GM12872 (cell line): ENCODE measurements around the gene ZNF689.
A peak's percentile ranks its signal among the peaks of the same experiment; 100 is the strongest.

Experiments used
- TF ChIP-seq, protein P1 (sequence below): IDR thresholded peaks from 3 replicates; pipeline ENCODE4 v1.5.1; 2011; ENCODE audit warnings: low read depth, mild to moderate bottlenecking, low read length, moderate library complexity; ENCODE audit not compliant: insufficient read depth

The ZNF689 gene

DNA sequence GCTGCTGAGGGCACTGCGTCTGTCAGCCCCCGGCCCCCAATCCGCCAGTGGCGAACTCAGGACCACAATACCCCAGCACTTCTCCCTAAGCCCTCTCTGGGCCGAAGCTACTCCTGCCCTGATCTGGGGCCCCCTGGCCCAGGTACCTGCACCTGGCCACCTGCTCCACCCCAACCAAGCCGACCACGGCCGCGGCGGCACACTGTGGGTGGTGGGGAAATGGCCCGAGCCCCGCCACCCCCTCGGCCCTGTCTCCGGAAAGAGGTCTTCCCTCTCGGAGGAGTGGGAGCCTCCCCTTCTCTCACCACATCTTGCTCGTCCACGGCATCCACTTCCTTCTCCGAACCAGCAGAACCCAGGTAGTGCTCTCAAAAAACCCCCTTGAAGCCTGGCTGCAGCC, 44.7 kb upstream of the ZNF689 start:
- TF ChIP-seq, protein P1, sequence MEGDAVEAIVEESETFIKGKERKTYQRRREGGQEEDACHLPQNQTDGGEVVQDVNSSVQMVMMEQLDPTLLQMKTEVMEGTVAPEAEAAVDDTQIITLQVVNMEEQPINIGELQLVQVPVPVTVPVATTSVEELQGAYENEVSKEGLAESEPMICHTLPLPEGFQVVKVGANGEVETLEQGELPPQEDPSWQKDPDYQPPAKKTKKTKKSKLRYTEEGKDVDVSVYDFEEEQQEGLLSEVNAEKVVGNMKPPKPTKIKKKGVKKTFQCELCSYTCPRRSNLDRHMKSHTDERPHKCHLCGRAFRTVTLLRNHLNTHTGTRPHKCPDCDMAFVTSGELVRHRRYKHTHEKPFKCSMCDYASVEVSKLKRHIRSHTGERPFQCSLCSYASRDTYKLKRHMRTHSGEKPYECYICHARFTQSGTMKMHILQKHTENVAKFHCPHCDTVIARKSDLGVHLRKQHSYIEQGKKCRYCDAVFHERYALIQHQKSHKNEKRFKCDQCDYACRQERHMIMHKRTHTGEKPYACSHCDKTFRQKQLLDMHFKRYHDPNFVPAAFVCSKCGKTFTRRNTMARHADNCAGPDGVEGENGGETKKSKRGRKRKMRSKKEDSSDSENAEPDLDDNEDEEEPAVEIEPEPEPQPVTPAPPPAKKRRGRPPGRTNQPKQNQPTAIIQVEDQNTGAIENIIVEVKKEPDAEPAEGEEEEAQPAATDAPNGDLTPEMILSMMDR, result no peak

DNA sequence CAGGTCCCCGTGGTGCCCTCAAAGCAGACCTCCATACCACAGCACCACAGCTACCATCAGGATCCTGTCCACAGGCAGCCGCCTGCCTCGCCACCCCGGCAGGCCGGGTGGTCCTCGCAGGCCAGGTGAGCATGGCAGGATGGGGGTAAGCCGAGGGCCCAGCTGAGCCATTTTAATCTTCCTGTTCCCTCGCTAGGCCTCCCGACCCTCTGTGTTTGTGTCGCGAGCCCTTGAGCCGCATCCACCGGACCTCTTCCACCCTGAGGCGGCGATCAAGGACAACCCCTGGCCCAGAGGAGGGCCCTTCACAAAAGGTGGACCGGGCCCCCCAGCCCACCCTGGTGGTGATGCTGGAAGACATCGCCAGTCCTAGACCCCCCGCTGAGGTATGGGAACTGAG, 42.5 kb upstream of the ZNF689 start:
- TF ChIP-seq, protein P1, result no peak

DNA sequence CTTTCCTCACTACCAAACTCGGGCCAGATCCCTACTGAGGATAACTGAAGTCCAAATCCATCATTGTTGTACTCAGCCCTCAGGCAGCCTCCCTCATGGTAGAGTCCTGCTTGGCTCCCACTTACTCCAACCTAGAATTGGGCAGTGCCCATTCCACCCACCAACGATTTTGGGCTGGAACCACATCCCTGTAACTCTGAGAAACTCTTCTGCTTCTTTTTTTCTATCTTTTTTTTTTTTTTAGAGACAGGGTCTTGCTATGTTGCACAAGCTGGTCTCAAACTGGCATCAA, 41.8 kb upstream of the ZNF689 start:
- TF ChIP-seq, protein P1, result no peak

DNA sequence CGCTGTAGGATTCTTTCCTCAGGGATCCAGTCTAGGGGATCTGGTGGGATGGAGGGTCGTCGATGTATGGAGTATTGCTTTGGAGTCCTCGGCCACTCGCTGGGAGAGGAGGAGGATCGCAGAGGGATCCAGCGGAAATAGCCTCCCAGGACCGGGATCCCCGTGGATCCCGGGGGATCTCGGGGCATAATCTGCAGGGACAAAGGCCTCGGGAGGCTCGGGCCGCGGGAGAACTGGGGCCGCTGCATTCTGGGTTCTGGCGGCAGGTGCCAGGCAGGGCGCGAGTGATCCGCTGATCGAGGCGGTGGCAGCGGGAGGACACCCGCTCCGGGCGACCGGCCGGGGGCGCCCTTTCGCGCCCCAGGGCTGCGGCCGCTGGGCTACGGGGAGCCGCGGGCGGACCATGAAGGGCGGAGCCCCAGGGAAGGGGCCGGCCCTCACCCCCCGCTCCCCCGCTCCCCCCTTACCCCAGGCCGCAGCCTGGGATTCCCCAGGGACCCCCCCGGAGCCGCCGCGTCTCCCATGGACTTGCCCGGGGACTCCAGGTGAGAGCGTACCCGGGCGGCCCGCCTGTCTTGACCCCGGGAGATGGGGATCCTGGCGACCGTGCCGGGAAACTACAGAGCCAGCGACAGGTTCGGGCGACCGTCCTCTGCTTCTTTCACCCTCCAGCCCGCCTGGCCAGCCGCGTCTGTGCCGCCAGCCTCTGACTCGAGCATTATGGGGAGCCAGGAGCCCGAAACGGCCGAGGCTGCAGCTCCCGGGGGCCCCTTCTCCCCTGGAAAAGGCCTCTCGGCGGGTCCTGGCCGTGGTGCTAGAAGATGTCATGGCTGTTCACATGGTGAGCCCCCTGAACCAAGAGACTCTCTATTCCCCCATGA, 41.2 kb upstream of the ZNF689 start:
- TF ChIP-seq, protein P1, result peak; percentile 71

DNA sequence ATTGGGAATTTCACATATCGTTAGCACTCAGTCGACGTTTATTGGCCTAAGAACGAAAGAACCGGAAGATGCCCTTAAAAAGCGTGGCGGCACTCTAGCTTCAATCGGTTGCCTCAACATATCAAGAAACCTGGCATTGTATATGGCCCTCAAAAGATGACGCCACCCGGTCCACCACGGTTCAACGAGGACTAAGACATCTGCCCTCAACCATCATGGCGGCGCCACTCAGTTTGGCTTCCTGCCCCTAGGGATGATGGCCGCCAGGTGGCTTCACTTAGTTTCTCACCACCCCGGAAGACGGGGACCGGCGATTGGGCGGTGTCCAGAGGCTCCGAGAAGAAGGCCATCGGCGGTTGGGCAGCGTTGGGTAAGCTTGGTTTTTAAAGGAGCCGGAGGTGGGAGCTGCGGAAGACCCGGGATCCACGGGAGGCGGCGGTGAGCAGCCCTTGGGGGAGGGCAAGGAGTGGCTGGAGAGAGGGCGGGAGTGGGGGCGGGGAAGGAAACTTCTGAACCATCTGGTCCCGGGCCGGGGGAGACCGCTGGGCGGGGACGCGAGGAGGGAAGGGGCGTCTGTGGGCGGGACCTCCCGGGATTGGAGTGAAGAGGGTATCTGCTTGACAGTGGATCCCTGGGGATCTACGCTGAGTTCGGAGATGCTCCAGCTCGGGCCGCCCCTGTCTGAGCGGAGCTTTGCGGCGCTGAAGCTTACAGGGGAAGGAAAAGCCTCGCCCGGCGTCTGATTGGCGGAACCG, 40.4 kb upstream of the ZNF689 start, which contains the start of gene PRR14:
Gene PRR14, plus strand, starts transcription at position 592 of the 755 bp plus-strand sequence. CDS start 686 bp downstream, outside the sequence.
- TF ChIP-seq, protein P1, result no peak

DNA sequence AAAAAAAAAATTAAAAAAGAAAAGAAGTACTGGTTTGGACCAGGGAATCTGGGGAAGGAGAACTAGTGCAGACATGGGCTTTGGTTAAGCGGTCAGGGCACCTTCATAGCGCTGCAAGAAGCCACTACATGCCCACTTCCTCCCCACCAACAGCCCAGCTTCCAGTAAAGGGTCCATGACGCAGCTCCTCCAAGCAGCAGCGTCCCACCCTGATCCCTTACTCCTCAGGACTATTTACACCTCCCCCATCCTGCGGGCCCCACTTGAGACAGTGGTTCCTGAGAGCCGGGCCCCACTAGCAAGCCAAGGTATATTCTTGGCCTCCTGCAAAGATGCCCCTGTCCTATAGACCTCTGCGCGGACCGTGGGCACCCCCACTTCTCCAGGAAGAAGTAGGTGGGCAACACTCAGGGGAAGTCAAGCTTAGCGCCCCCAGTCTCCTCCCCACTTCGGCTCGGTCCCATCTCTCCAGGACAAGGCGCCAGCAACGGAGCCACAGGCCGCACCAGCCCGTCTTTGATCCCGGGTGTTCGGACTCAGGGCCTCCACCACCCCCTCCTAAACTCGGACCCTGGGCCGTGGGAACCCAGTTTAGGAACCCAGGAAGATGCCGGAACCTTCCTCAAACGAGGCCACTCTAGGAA, 39.7 kb upstream of the ZNF689 start:
- TF ChIP-seq, protein P1, result no peak

DNA sequence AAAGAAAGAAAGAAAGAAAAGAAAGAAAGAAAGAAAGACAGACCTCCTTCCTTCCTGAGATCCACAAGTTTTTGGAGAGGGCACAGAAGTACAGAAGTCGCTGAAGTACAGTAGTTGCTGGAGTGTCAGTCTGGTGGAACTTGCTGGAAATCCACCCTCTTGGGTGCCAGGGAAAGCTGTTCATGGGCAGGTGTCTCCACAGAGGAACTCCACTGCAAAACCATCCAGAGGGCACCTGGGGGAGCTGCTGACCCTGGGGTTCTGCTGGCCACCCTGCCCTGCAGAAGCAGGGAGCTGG, 37.0 kb upstream of the ZNF689 start:
- TF ChIP-seq, protein P1, result no peak
